PC-9 (cell line): ENCODE results near the gene TRIM28. TPM values are rescaled to one million over a fixed set of nuclear protein-coding genes. Genes with fewer than 3 reads are reported as not detected.
"Not testable (repeated sequence)": the region's sequence is repeated elsewhere in the genome, so short reads cannot be mapped to it uniquely, and the experiment has no call there.

Source experiments
- BruUV-seq: library from RNA; stranded (reverse); fragments of 400-500 nt; replicated peaks from 2 replicates; lab custom pipeline; 2021; lab: Mats Ljungman, UMichigan
- CTCF ChIA-PET: fragments of 300-600 bp; sonication (Branson Sonifier 250); formaldehyde crosslinking; loops from one replicate; lab custom pipeline; 2022; ENCODE audit warnings: antibody characterized with exemption; lab: Charles Lee
- POLR2A ChIA-PET: fragments of 300-600 bp; sonication (Branson Sonifier 250); formaldehyde crosslinking; loops from one replicate; lab custom pipeline; 2022; ENCODE audit warnings: antibody characterized with exemption; ENCODE audit not compliant: unreplicated experiment; lab: Charles Lee
- DNase-seq, 2 experiments: peaks; one replicate each; pipeline versions ENCODE4 v3.0.0 to v3.0.0-alpha.2; 2015 to 2022; ENCODE audit warnings: mixed read lengths in 1 of 2
- H2AFZ ChIP-seq: fragments of 200-600 bp; sonication (generic); 2 replicates; pipeline ENCODE4 v1.8.1; 2017; ENCODE audit warnings: antibody characterized with exemption
- H3F3A ChIP-seq: fragments of 200-600 bp; sonication (generic); 2 replicates; pipeline ENCODE4 v1.8.1; 2017; ENCODE audit warnings: antibody characterized with exemption, mild to moderate bottlenecking, low read depth; ENCODE audit not compliant: insufficient read depth
- H3K27ac ChIP-seq: fragments of 200-600 bp; sonication (generic); 2 replicates; pipeline ENCODE4 v1.6.1; 2016; ENCODE audit warnings: mixed run types
- H3K27me3 ChIP-seq: fragments of 200-600 bp; sonication (generic); 2 replicates; pipeline ENCODE4 v1.6.1; 2016; ENCODE audit warnings: low read depth, mixed run types; ENCODE audit not compliant: insufficient read depth
- H3K36me3 ChIP-seq: fragments of 200-600 bp; sonication (generic); 2 replicates; pipeline ENCODE4 v1.6.1; 2016; ENCODE audit warnings: low read depth, mixed run types
- H3K4me1 ChIP-seq: fragments of 200-600 bp; sonication (generic); replicated peaks from 2 replicates; pipeline ENCODE4 v1.6.1; 2016; ENCODE audit warnings: mixed run types; ENCODE audit not compliant: insufficient read depth
- H3K4me2 ChIP-seq: fragments of 200-600 bp; sonication (generic); 2 replicates; pipeline ENCODE4 v1.6.1; 2017; ENCODE audit warnings: mixed run types
- H3K4me3 ChIP-seq: fragments of 200-600 bp; sonication (generic); 2 replicates; pipeline ENCODE4 v1.6.1; 2016; ENCODE audit warnings: mixed run types
- H3K79me2 ChIP-seq: fragments of 200-600 bp; sonication (generic); 2 replicates; pipeline ENCODE4 v1.6.1; 2017; ENCODE audit warnings: low read depth, mixed run types
- H3K9me2 ChIP-seq: fragments of 200-600 bp; sonication (generic); 2 replicates; pipeline ENCODE4 v1.8.1; 2017; ENCODE audit warnings: mild to moderate bottlenecking; ENCODE audit not compliant: insufficient read depth
- H3K9me3 ChIP-seq: fragments of 200-600 bp; sonication (generic); 2 replicates; pipeline ENCODE4 v1.8.1; 2016; ENCODE audit warnings: low read depth; ENCODE audit not compliant: insufficient read depth
- H4K20me1 ChIP-seq: fragments of 200-600 bp; sonication (generic); 2 replicates; pipeline ENCODE4 v1.8.1; 2017; ENCODE audit not compliant: insufficient read depth
- EZH2 ChIP-seq: fragments of 200-600 bp; sonication (generic); IDR thresholded peaks from 2 replicates; pipeline ENCODE4 v1.8.0; 2017; ENCODE audit warnings: antibody characterized with exemption, low read depth
- intact Hi-C: fragments of 100-400 bp; cut with micrococcal nuclease; formaldehyde crosslinking; loops from one replicate; pipeline ENCODE4 v1.10.0; 2022; ENCODE audit not compliant: unreplicated experiment
- total RNA-seq: library from RNA; stranded (reverse); gene quantifications from 2 replicates; pipeline ENCODE4 v1.2.3, GENCODE V29; 2021
- TF ChIP-seq, protein P1 (sequence below): fragments of 200-600 bp; sonication (generic); conservative IDR thresholded peaks from 2 replicates; pipeline ENCODE4 v1.6.1; 2017; ENCODE audit warnings: mixed run types, antibody characterized with exemption, mild to moderate bottlenecking, moderate library complexity

TRIM28 gene
- total RNA-seq, 1 experiment from 2014 or later, result 322 TPM

DNA sequence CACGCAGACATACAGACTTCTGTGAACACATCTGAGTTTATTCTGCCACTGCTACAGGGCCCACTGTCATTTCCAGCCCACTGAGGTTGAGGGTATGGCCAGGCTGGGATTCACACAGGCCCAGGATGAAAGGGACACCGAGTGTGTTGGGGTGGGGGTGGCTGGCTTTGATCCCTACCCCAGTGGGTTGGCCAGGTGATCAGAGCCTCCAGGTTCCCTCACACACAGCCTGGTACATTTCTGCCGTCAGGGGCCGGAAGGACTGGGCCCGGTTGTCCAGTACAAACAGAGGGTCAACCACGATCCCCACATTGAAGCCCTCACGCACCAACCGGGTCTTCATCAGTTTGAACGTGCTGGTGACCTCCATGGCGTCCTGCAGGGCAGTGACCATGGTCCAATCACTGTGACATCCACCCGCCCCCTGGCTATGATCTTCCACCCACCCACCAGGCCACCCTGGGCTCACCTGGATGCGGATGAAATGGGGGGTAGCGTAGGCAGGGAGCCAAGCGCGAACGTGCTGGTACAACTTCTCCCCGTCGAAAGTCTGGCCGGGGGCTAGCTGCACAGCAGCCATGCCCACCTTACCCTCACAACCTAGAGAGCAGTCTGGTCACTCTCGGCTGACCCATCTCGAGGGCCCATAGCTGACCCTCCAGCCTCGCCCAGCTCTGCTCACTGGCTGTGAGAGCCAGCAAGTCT lies 45.4 kb upstream of the TRIM28 start:
- H3K27ac ChIP-seq, result no peak overlapping the region
- H4K20me1 ChIP-seq, result no peaks in the 10 kb centered on the region
- no peaks in the 10 kb centered on the region for H3F3A ChIP-seq
- H3K4me2 ChIP-seq, result peak overlapping the region; percentile 93
- DNase-seq, result no peak
- TF ChIP-seq, protein P1, sequence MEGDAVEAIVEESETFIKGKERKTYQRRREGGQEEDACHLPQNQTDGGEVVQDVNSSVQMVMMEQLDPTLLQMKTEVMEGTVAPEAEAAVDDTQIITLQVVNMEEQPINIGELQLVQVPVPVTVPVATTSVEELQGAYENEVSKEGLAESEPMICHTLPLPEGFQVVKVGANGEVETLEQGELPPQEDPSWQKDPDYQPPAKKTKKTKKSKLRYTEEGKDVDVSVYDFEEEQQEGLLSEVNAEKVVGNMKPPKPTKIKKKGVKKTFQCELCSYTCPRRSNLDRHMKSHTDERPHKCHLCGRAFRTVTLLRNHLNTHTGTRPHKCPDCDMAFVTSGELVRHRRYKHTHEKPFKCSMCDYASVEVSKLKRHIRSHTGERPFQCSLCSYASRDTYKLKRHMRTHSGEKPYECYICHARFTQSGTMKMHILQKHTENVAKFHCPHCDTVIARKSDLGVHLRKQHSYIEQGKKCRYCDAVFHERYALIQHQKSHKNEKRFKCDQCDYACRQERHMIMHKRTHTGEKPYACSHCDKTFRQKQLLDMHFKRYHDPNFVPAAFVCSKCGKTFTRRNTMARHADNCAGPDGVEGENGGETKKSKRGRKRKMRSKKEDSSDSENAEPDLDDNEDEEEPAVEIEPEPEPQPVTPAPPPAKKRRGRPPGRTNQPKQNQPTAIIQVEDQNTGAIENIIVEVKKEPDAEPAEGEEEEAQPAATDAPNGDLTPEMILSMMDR, result no peak
- ChIA-PET CTCF (no interaction called here), POLR2A (interaction anchor here (0.7 kb wide), 1 partner anchor 9 kb away, joined by 3 read pairs; no protein-coding TSS in a partner anchor)
- H3K9me3 ChIP-seq, result no peaks in the 10 kb centered on the region
- no peaks in the 10 kb centered on the region for H3K27me3 ChIP-seq
- H3K79me2 ChIP-seq, result peaks cover 13% of the 10 kb centered on the region; the same call in 1 of the 2 replicates
- H3K4me1 ChIP-seq, result no peaks in the 10 kb centered on the region
- H3K36me3 ChIP-seq, result no peaks in the 10 kb centered on the region
- peak overlapping the region; percentile 87 for H2AFZ ChIP-seq
- BruUV-seq, result TSS peak; percentile 46
- H3K9me2 ChIP-seq, result no peaks in the 10 kb centered on the region
- intact Hi-C loops, result loop anchor here (1.0 kb wide), 1 partner anchor 22 kb away; the partner anchor contains the start of gene ZNF446
- peak overlapping the region; percentile 84 for H3K4me3 ChIP-seq

DNA sequence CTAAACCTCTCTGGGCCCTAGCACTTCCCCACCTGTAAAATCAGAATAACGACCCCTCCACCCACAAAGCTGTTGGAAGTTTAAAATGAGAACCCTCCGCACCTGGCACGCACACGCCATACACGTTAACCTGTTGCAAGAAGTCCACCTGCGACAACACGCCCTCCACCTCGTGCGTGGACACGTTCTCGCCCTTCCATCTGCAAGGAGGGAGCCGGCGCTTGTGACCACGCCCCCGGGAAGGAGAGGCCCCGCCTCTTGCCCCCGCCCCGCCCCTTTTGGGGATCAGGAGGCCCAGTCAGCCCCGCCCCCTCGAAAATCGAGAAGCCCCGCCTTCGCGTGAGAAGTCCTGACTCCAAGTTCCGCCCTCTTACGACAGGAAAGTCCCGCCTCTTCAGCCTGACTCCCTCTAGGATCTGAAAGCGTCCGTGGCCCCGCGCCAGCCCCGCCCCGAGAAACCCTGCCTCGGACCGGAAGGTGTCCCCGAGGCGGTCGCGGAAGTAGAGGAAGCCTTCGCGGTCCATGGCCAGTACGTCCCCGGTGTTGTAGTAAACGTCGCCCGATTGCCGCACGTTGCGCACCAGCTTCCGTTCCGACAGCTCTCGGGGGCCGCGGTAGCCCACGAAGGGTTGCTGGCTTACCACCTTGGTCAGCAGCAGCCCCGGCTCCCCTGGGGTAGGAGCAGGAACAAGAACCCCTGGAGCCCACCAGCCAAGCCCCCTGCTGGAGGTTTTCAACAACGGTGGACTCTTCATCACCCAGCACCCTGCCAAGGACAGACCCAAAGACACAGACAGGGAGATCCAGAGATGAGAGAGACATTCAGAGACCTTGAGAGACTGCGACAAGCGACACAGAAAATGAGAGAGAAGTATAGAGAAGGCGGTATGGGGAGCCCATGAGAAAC lies 44.6 kb upstream of the TRIM28 start:
- BruUV-seq, result TSS peak; percentile 85
- H4K20me1 ChIP-seq, result no peaks in the 10 kb centered on the region

DNA sequence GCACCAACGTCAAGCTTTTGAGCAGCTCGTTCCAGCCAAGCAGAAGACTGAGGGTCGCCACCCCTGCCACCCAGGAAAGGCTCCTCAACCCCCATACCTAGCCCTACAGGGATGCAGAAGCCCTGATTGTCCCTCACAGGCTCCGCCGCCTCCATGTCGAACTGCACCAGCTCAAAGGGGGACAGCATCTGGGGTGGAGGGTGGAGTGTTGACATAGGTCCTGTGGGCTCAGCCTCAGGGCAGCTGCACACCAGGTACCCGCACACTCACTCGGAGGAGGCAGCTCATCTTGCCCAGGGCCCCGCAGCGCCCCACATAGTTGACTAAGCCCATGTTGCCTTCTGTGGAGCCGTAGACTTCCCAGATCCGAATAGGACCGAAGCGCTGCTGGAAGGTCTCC lies 43.6 kb upstream of the TRIM28 start:
- POLR2A ChIA-PET, result interaction anchor here (1.1 kb wide), 1 partner anchor 92 kb away, joined by 4 read pairs; the partner anchor contains the start of gene ZNF584
- BruUV-seq, result no TSS peak

More for the DNA sequence above, 44.6 kb upstream of the TRIM28 start:
- intact Hi-C loops, result loop anchor here (1.0 kb wide), 1 partner anchor 23 kb away; the partner anchor contains the start of gene ZNF446
- Histone ChIP-seq H3F3A (no peaks in the 10 kb centered on the region), H3K79me2 (peaks cover 13% of the 10 kb centered on the region; the same call in 1 of the 2 replicates), H2AFZ (peak overlapping the region; percentile 99), H3K4me1 (no peaks in the 10 kb centered on the region), H3K27ac (no peak overlapping the region), H3K27me3 (no peaks in the 10 kb centered on the region), H3K4me2 (peak overlapping the region; percentile 98), H3K4me3 (peak overlapping the region; percentile 88), H3K9me2 (no peaks in the 10 kb centered on the region), H3K9me3 (no peaks in the 10 kb centered on the region), H3K36me3 (no peaks in the 10 kb centered on the region)
- CTCF ChIA-PET, result no interaction called here
- TF ChIP-seq, protein P1, result no peak
- no peak for TF ChIP-seq EZH2
- POLR2A ChIA-PET, result interaction anchor here (0.6 to 1.1 kb wide), 4 partner anchors 10 to 137 kb away, joined by 3 to 4 read pairs (median 4); partner anchors contain the start of genes ZNF497 and ZNF584
- peak; percentile 92 to 97 for DNase-seq

DNA sequence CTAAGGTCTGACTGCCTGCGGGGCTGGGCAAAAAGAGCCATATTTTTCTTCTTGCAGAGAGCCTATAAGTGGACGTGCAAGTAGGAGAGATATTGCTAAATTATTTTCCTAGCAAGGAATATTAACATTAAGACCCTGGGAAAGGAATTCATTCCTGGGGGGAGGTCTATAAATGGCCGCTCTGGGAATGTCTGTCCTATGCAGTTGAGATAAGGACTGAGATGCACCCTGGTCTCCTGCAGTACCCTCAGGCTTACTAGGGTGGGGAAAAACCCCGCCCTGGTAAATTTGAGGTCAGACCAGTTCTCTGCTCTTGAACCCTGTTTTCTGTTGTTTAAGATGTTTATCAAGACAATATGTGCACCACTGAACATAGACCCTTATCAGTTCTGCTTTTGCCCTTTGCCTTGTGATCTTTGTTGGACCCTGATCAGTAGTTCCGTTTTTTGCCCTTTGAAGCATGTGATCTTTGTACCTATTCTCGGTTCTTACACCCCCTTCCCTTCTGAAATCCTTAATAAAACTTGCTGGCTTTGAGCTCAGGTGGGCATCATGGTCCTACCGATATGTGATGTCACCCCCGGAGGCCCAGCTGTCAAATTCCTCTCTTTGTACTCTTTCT lies 36.2 kb upstream of the TRIM28 start:
- H3K4me3 ChIP-seq, H3K36me3 ChIP-seq, intact Hi-C loops, H3K4me2 ChIP-seq, H3K27me3 ChIP-seq, H3F3A ChIP-seq, H2AFZ ChIP-seq, H4K20me1 ChIP-seq, H3K79me2 ChIP-seq, H3K9me2 ChIP-seq, H3K27ac ChIP-seq, BruUV-seq, H3K4me1 ChIP-seq, DNase-seq, H3K9me3 ChIP-seq, CTCF ChIA-PET: not testable (repeated sequence)
- POLR2A ChIA-PET, result interaction anchor here (0.7 kb wide), 1 partner anchor 65 kb away, joined by 9 read pairs; no protein-coding TSS in a partner anchor

More for the DNA sequence above, 43.6 kb upstream of the TRIM28 start:
- Histone ChIP-seq H3K4me2 (peak overlapping the region; percentile 98), H3K9me2 (no peaks in the 10 kb centered on the region), H2AFZ (no peak overlapping the region), H4K20me1 (no peaks in the 10 kb centered on the region), H3F3A (no peaks in the 10 kb centered on the region), H3K79me2 (peaks cover 13% of the 10 kb centered on the region; the same call in 1 of the 2 replicates), H3K9me3 (no peaks in the 10 kb centered on the region), H3K4me3 (no peak overlapping the region; the same call in 1 of the 2 replicates), H3K36me3 (no peaks in the 10 kb centered on the region), H3K4me1 (no peaks in the 10 kb centered on the region), H3K27me3 (no peaks in the 10 kb centered on the region), H3K27ac (no peak overlapping the region)
- TF ChIP-seq, protein P1, result no peak
- no peak for TF ChIP-seq EZH2
- no peak for DNase-seq
- CTCF ChIA-PET, result no interaction called here
- intact Hi-C loops, result no loop called here
